ENCODE measurements around the gene ULK3. TPM values are rescaled to one million over a fixed set of nuclear protein-coding genes. Genes with fewer than 3 reads are reported as not detected.
A peak's percentile ranks its signal among the peaks of the same experiment; 100 is the strongest.

ULK3 gene
- total and polyA plus RNA-seq, 2 donors (not counting 1 experiment from before 2014, with no cell fraction given), result 51.1 to 108 TPM

DNA sequence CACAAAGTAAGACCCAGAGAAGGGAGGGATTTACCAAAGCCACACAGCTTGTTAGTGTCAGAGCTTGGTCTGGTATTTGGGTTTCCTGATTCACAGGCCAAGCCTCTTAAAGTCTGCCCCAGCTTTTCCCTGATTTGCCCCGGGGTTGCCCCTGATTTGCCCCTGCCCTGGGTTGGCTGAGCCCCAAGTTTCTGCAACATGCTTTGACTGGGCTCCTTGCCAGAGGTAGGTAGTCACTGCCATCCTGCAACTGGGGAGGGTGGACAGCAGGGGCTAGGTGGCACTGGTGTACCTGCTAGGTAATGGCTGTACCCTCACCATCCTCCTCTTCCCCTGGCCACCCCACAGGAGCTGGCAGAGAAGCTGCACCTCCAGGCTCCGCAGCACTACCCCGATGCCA, 49.4 kb upstream of the ULK3 start:
- no peaks in the 10 kb centered on the region for H3K27me3 Mint-ChIP-seq
- no peaks in the 10 kb centered on the region for H3K27me3 ChIP-seq (replicated peaks in 1 of 4; ENCODE audit: control extremely low read depth in 1 of 4, control insufficient read depth in 3 of 4, insufficient read depth in 4 of 4, low read length in 3 of 4)
- H3K27ac ChIP-seq (ENCODE audit: low read length in 2 of 2), result no peak overlapping the region
- DNase-seq (no peak), ATAC-seq (ENCODE audit: low read depth) (no peak)
- WGBS (ENCODE audit: insufficient coverage), result 44% methylated on average over 1 of the region's 3 CpGs
- H3K4me3 Mint-ChIP-seq, result no peak overlapping the region
- no peak overlapping the region for H3K4me3 ChIP-seq (ENCODE audit: control extremely low read depth in 1 of 5, extremely low read depth in 1 of 5, insufficient read depth in 1 of 5, low read depth in 2 of 5, low read length in 4 of 5)
- POLR2A ChIA-PET, result no interaction called here
- H3K4me1 ChIP-seq (ENCODE audit: control insufficient read depth in 2 of 2, insufficient read depth in 2 of 2, low read length in 2 of 2), result peaks cover 25 to 38% of the 10 kb centered on the region in 2 donors
- no peaks in the 10 kb centered on the region for H3K9me3 ChIP-seq (ENCODE audit: control extremely low read depth in 1 of 3, control insufficient read depth in 2 of 3, insufficient read depth in 1 of 3, low read length in 2 of 3)
- TF ChIP-seq, protein P1, sequence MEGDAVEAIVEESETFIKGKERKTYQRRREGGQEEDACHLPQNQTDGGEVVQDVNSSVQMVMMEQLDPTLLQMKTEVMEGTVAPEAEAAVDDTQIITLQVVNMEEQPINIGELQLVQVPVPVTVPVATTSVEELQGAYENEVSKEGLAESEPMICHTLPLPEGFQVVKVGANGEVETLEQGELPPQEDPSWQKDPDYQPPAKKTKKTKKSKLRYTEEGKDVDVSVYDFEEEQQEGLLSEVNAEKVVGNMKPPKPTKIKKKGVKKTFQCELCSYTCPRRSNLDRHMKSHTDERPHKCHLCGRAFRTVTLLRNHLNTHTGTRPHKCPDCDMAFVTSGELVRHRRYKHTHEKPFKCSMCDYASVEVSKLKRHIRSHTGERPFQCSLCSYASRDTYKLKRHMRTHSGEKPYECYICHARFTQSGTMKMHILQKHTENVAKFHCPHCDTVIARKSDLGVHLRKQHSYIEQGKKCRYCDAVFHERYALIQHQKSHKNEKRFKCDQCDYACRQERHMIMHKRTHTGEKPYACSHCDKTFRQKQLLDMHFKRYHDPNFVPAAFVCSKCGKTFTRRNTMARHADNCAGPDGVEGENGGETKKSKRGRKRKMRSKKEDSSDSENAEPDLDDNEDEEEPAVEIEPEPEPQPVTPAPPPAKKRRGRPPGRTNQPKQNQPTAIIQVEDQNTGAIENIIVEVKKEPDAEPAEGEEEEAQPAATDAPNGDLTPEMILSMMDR (IDR thresholded peaks at IDR 0.05), result no peak
- no peak for TF ChIP-seq EZH2 (IDR thresholded peaks at IDR 0.05; ENCODE audit: borderline replicate concordance, insufficient read depth, low read depth, low read length, poor library complexity, severe bottlenecking)
- peaks cover 0 to 10% of the 10 kb centered on the region in 2 experiments for H3K36me3 ChIP-seq (replicated peaks in 1 of 2; ENCODE audit: control extremely low read depth in 1 of 2, control insufficient read depth in 1 of 2, extremely low read depth in 1 of 2, insufficient read depth in 2 of 2, low read length in 1 of 2)
- no peaks in the 10 kb centered on the region for H3K9me3 Mint-ChIP-seq (ENCODE audit: insufficient read depth)
- H3K27ac Mint-ChIP-seq, result peak overlapping the region; percentile 46
- peaks cover 39% of the 10 kb centered on the region for H3K4me1 Mint-ChIP-seq
- CTCF ChIA-PET, result interaction anchor here (0.9 to 2.3 kb wide), 3 partner anchors 9 to 260 kb away, joined by 3 to 25 read pairs (median 5); no protein-coding TSS in a partner anchor
- H3K9ac ChIP-seq (ENCODE audit: low read length), result no peak overlapping the region
- H3K4me2 ChIP-seq (replicated peaks; ENCODE audit: low read depth, low read length, poor library complexity, severe bottlenecking), result no peak overlapping the region
- no peaks in the 10 kb centered on the region for H4K20me1 ChIP-seq (ENCODE audit: control insufficient read depth, insufficient read depth, low read length, poor library complexity, severe bottlenecking)
- no peak overlapping the region for H2AFZ ChIP-seq (ENCODE audit: insufficient read depth, low read depth, low read length, poor library complexity, severe bottlenecking)
- H3K79me2 ChIP-seq (ENCODE audit: control insufficient read depth, insufficient read depth, low read length), result peaks cover 16% of the 10 kb centered on the region
- intact Hi-C loops (cut with micrococcal nuclease), result loop anchor here (5.0 kb wide), 1 partner anchor 45 kb away; the partner anchor contains the start of gene COX5A

DNA sequence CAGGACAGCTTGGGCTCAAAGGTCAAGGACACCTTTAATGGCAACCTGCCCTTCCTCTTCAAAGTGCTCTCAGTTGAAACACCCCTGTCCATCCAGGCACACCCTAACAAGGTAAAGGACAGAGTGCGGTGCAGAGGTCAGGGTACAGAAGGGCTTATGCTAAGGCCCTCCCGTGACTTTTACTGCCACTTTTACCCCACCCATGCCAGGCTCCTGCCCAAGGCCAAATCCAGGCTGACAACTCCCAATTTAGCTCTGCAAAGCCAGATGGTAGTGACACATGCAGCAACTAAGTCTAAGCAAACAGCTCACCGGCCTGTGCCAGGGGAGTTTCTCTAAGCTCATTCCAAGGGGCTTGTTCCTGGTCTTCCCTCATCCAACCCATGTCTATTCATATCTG, 48.5 kb upstream of the ULK3 start:
- Mint-ChIP-seq H3K9me3 (ENCODE audit: insufficient read depth) (no peaks in the 10 kb centered on the region), H3K27me3 (no peaks in the 10 kb centered on the region), H3K27ac (peak overlapping the region; percentile 10), H3K4me3 (peak overlapping the region; percentile 46), H3K4me1 (peaks cover 39% of the 10 kb centered on the region)
- H3K9ac ChIP-seq (ENCODE audit: low read length), result no peak overlapping the region
- H3K27me3 ChIP-seq (replicated peaks in 1 of 4; ENCODE audit: control extremely low read depth in 1 of 4, control insufficient read depth in 3 of 4, insufficient read depth in 4 of 4, low read length in 3 of 4), result no peaks in the 10 kb centered on the region
- peaks cover 25 to 38% of the 10 kb centered on the region in 2 donors for H3K4me1 ChIP-seq (ENCODE audit: control insufficient read depth in 2 of 2, insufficient read depth in 2 of 2, low read length in 2 of 2)
- H3K9me3 ChIP-seq (ENCODE audit: control extremely low read depth in 1 of 3, control insufficient read depth in 2 of 3, insufficient read depth in 1 of 3, low read length in 2 of 3), result no peaks in the 10 kb centered on the region
- no peak overlapping the region for H2AFZ ChIP-seq (ENCODE audit: insufficient read depth, low read depth, low read length, poor library complexity, severe bottlenecking)
- peaks cover 16% of the 10 kb centered on the region for H3K79me2 ChIP-seq (ENCODE audit: control insufficient read depth, insufficient read depth, low read length)
- ATAC-seq (ENCODE audit: low read depth) (no peak), DNase-seq (no peak)
- H3K4me2 ChIP-seq (replicated peaks; ENCODE audit: low read depth, low read length, poor library complexity, severe bottlenecking), result no peak overlapping the region
- 94% methylated on average over 3 of the region's 3 CpGs for WGBS (ENCODE audit: insufficient coverage)
- H4K20me1 ChIP-seq (ENCODE audit: control insufficient read depth, insufficient read depth, low read length, poor library complexity, severe bottlenecking), result no peaks in the 10 kb centered on the region
- H3K27ac ChIP-seq (ENCODE audit: low read length in 2 of 2), result no peak overlapping the region
- ChIA-PET POLR2A (no interaction called here), CTCF (interaction anchor here (0.9 to 2.3 kb wide), 3 partner anchors 10 to 260 kb away, joined by 3 to 25 read pairs (median 5); no protein-coding TSS in a partner anchor)
- peaks cover 0 to 6% of the 10 kb centered on the region in 2 experiments for H3K36me3 ChIP-seq (replicated peaks in 1 of 2; ENCODE audit: control extremely low read depth in 1 of 2, control insufficient read depth in 1 of 2, extremely low read depth in 1 of 2, insufficient read depth in 2 of 2, low read length in 1 of 2)
- H3K4me3 ChIP-seq (ENCODE audit: control extremely low read depth in 1 of 5, extremely low read depth in 1 of 5, insufficient read depth in 1 of 5, low read depth in 2 of 5, low read length in 4 of 5), result no peak overlapping the region
- TF ChIP-seq, protein P1 (IDR thresholded peaks at IDR 0.05), result no peak
- TF ChIP-seq EZH2 (IDR thresholded peaks at IDR 0.05; ENCODE audit: borderline replicate concordance, insufficient read depth, low read depth, low read length, poor library complexity, severe bottlenecking), result no peak
- intact Hi-C loops (cut with micrococcal nuclease), result loop anchor here (5.0 kb wide), 1 partner anchor 46 kb away; the partner anchor contains the start of gene COX5A
